HG03175 (cell line): ENCODE data around the gene GOLGA3.
"Not testable (repeated sequence)": the region's sequence is repeated elsewhere in the genome, so short reads cannot be mapped to it uniquely, and the experiment has no call there.

Experiments
- ATAC-seq: cut with Tn5 transposase; IDR thresholded peaks from one replicate; pipeline ENCODE4 v1.9.1; 2021; ENCODE audit warnings: mild to moderate bottlenecking, moderate library complexity; ENCODE audit not compliant: unreplicated experiment

The GOLGA3 gene

GRCh38 chr12:132847363-132848356, 19.0 kb upstream of the GOLGA3 start:
- ATAC-seq = no peak

GRCh38 chr12:132844681-132845080, 16.0 kb upstream of the GOLGA3 start:
- not testable (repeated sequence) for ATAC-seq

GRCh38 chr12:132842449-132843045, 13.9 kb upstream of the GOLGA3 start:
- ATAC-seq = no peak

- no peak for ATAC-seq
Measured at GRCh38 chr12:132841151-132841550, 12.5 kb upstream of the GOLGA3 start.

GRCh38 chr12:132840536-132840935, 11.9 kb upstream of the GOLGA3 start:
- ATAC-seq = no peak

- no peak for ATAC-seq
Measured at GRCh38 chr12:132839558-132840235, 11.0 kb upstream of the GOLGA3 start.

- no peak for ATAC-seq
Measured at GRCh38 chr12:132838410-132839080, 9.9 kb upstream of the GOLGA3 start.

- ATAC-seq = no peak
Measured at GRCh38 chr12:132837693-132838409, 9.2 kb upstream of the GOLGA3 start.

- ATAC-seq = no peak
Measured at GRCh38 chr12:132836795-132837331, 8.2 kb upstream of the GOLGA3 start.

- ATAC-seq = not testable (repeated sequence)
Measured at GRCh38 chr12:132836230-132836629, 7.6 kb upstream of the GOLGA3 start.

GRCh38 chr12:132835076-132836025, 6.7 kb upstream of the GOLGA3 start:
- no peak for ATAC-seq

GRCh38 chr12:132834181-132834711, 5.6 kb upstream of the GOLGA3 start:
- no peak for ATAC-seq

GRCh38 chr12:132833341-132833740, 4.7 kb upstream of the GOLGA3 start:
- no peak for ATAC-seq

GRCh38 chr12:132831771-132832170, 3.1 kb upstream of the GOLGA3 start:
- no peak for ATAC-seq

GRCh38 chr12:132827763-132828703, 636 bp downstream of the GOLGA3 start:
- ATAC-seq = peak; percentile 25

- no peak for ATAC-seq
Measured at GRCh38 chr12:132825861-132826260, 2.8 kb downstream of the GOLGA3 start.

- ATAC-seq = no peak
Measured at GRCh38 chr12:132825089-132825488, 3.6 kb downstream of the GOLGA3 start.

- no peak for ATAC-seq
Measured at GRCh38 chr12:132824053-132824452, 4.6 kb downstream of the GOLGA3 start.
